PC-9 (cell line): ENCODE measurements around the gene AQP3. TPM values are rescaled to one million over a fixed set of nuclear protein-coding genes. Genes with fewer than 3 reads are reported as not detected.

ENCODE experiments used
- BruUV-seq: library from RNA; stranded (reverse); fragments of 400-500 nt; replicated peaks from 2 replicates; lab custom pipeline; 2021; lab: Mats Ljungman, UMichigan
- CTCF ChIA-PET: fragments of 300-600 bp; sonication (Branson Sonifier 250); formaldehyde crosslinking; loops from one replicate; lab custom pipeline; 2022; ENCODE audit warnings: antibody characterized with exemption; lab: Charles Lee
- POLR2A ChIA-PET: fragments of 300-600 bp; sonication (Branson Sonifier 250); formaldehyde crosslinking; loops from one replicate; lab custom pipeline; 2022; ENCODE audit warnings: antibody characterized with exemption; ENCODE audit not compliant: unreplicated experiment; lab: Charles Lee
- DNase-seq, 2 experiments: peaks; one replicate each; pipeline versions ENCODE4 v3.0.0 to v3.0.0-alpha.2; 2015 to 2022; ENCODE audit warnings: mixed read lengths in 1 of 2
- H2AFZ ChIP-seq: fragments of 200-600 bp; sonication (generic); 2 replicates; pipeline ENCODE4 v1.8.1; 2017; ENCODE audit warnings: antibody characterized with exemption
- H3F3A ChIP-seq: fragments of 200-600 bp; sonication (generic); 2 replicates; pipeline ENCODE4 v1.8.1; 2017; ENCODE audit warnings: antibody characterized with exemption, mild to moderate bottlenecking, low read depth; ENCODE audit not compliant: insufficient read depth
- H3K27ac ChIP-seq: fragments of 200-600 bp; sonication (generic); 2 replicates; pipeline ENCODE4 v1.6.1; 2016; ENCODE audit warnings: mixed run types
- H3K27me3 ChIP-seq: fragments of 200-600 bp; sonication (generic); 2 replicates; pipeline ENCODE4 v1.6.1; 2016; ENCODE audit warnings: low read depth, mixed run types; ENCODE audit not compliant: insufficient read depth
- H3K36me3 ChIP-seq: fragments of 200-600 bp; sonication (generic); 2 replicates; pipeline ENCODE4 v1.6.1; 2016; ENCODE audit warnings: low read depth, mixed run types
- H3K4me1 ChIP-seq: fragments of 200-600 bp; sonication (generic); replicated peaks from 2 replicates; pipeline ENCODE4 v1.6.1; 2016; ENCODE audit warnings: mixed run types; ENCODE audit not compliant: insufficient read depth
- H3K4me2 ChIP-seq: fragments of 200-600 bp; sonication (generic); 2 replicates; pipeline ENCODE4 v1.6.1; 2017; ENCODE audit warnings: mixed run types
- H3K4me3 ChIP-seq: fragments of 200-600 bp; sonication (generic); 2 replicates; pipeline ENCODE4 v1.6.1; 2016; ENCODE audit warnings: mixed run types
- H3K79me2 ChIP-seq: fragments of 200-600 bp; sonication (generic); 2 replicates; pipeline ENCODE4 v1.6.1; 2017; ENCODE audit warnings: low read depth, mixed run types
- H3K9me2 ChIP-seq: fragments of 200-600 bp; sonication (generic); 2 replicates; pipeline ENCODE4 v1.8.1; 2017; ENCODE audit warnings: mild to moderate bottlenecking; ENCODE audit not compliant: insufficient read depth
- H3K9me3 ChIP-seq: fragments of 200-600 bp; sonication (generic); 2 replicates; pipeline ENCODE4 v1.8.1; 2016; ENCODE audit warnings: low read depth; ENCODE audit not compliant: insufficient read depth
- H4K20me1 ChIP-seq: fragments of 200-600 bp; sonication (generic); 2 replicates; pipeline ENCODE4 v1.8.1; 2017; ENCODE audit not compliant: insufficient read depth
- EZH2 ChIP-seq: fragments of 200-600 bp; sonication (generic); IDR thresholded peaks from 2 replicates; pipeline ENCODE4 v1.8.0; 2017; ENCODE audit warnings: antibody characterized with exemption, low read depth
- intact Hi-C: fragments of 100-400 bp; cut with micrococcal nuclease; formaldehyde crosslinking; loops from one replicate; pipeline ENCODE4 v1.10.0; 2022; ENCODE audit not compliant: unreplicated experiment
- total RNA-seq: library from RNA; stranded (reverse); gene quantifications from 2 replicates; pipeline ENCODE4 v1.2.3, GENCODE V29; 2021
- TF ChIP-seq, protein P1 (sequence below): fragments of 200-600 bp; sonication (generic); conservative IDR thresholded peaks from 2 replicates; pipeline ENCODE4 v1.6.1; 2017; ENCODE audit warnings: mixed run types, antibody characterized with exemption, mild to moderate bottlenecking, moderate library complexity

The AQP3 gene
- total RNA-seq, 1 experiment from 2014 or later, result 9.9 TPM

DNA sequence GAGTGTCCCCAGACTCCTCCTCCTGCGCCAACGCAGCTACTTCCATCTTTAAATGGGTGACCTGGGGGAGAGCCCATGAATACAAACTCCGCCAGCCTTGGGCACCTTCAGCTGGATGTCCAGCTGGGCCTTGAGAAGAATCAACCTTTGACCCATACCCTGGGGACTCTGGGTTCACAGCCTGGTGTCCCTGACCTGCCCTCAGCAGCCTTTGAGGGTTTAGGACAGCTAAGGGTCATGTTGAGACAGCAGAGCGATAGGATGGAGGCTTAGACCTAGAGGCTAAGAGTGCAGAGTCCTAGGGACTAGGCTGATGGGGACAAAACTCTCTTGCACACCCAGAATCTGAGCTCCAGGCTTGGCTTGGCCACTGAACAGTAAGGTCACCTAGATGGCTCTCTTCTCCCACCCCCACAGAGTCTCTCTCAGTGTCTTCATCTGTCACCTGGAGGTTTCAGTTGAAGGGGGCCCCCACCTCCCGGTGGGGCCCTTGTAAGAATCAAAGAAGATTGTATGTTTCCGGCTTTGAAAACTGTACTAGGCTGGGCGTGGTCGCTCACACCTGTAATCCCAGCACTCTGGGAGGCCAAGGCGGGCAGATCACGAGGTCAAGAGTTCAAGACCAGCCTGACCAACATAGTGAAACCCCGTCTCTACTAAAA is 6.7 kb upstream of the AQP3 start:
- no peak for DNase-seq
- no peaks in the 10 kb centered on the region for H3K9me3 ChIP-seq
- no peak overlapping the region for H2AFZ ChIP-seq
- intact Hi-C loops, result loop anchor here (5.0 kb wide), 1 partner anchor 37 kb away; no protein-coding TSS in a partner anchor
- no TSS peak for BruUV-seq
- no peaks in the 10 kb centered on the region for H3K79me2 ChIP-seq
- no peaks in the 10 kb centered on the region for H4K20me1 ChIP-seq
- TF ChIP-seq, protein P1, sequence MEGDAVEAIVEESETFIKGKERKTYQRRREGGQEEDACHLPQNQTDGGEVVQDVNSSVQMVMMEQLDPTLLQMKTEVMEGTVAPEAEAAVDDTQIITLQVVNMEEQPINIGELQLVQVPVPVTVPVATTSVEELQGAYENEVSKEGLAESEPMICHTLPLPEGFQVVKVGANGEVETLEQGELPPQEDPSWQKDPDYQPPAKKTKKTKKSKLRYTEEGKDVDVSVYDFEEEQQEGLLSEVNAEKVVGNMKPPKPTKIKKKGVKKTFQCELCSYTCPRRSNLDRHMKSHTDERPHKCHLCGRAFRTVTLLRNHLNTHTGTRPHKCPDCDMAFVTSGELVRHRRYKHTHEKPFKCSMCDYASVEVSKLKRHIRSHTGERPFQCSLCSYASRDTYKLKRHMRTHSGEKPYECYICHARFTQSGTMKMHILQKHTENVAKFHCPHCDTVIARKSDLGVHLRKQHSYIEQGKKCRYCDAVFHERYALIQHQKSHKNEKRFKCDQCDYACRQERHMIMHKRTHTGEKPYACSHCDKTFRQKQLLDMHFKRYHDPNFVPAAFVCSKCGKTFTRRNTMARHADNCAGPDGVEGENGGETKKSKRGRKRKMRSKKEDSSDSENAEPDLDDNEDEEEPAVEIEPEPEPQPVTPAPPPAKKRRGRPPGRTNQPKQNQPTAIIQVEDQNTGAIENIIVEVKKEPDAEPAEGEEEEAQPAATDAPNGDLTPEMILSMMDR, result no peak
- TF ChIP-seq EZH2, result no peak
- ChIA-PET CTCF (no interaction called here), POLR2A (no interaction called here)
- H3K27me3 ChIP-seq, result no peaks in the 10 kb centered on the region
- peaks cover 5% of the 10 kb centered on the region; the same call in 1 of the 2 replicates for H3F3A ChIP-seq
- H3K4me3 ChIP-seq, result no peak overlapping the region
- no peaks in the 10 kb centered on the region for H3K9me2 ChIP-seq
- no peaks in the 10 kb centered on the region for H3K36me3 ChIP-seq
- no peak overlapping the region for H3K27ac ChIP-seq
- H3K4me1 ChIP-seq, result peaks cover 36% of the 10 kb centered on the region
- H3K4me2 ChIP-seq, result no peak overlapping the region

GRCh38 chr9:33453286-33453860 is 6.0 kb upstream of the AQP3 start:
- Histone ChIP-seq H3K9me3 (no peaks in the 10 kb centered on the region), H3K4me1 (peaks cover 30% of the 10 kb centered on the region), H3K4me2 (peak overlapping the region; percentile 51), H3K36me3 (no peaks in the 10 kb centered on the region), H2AFZ (no peak overlapping the region), H3K79me2 (no peaks in the 10 kb centered on the region), H3K4me3 (no peak overlapping the region), H3K27ac (peak overlapping the region; percentile 44), H4K20me1 (no peaks in the 10 kb centered on the region), H3F3A (no peaks in the 10 kb centered on the region), H3K9me2 (no peaks in the 10 kb centered on the region), H3K27me3 (no peaks in the 10 kb centered on the region)
- no TSS peak for BruUV-seq
- intact Hi-C loops, result loop anchor here (5.0 kb wide), 1 partner anchor 36 kb away; no protein-coding TSS in a partner anchor
- peak in 1 of 2 experiments; percentile 36 for DNase-seq
- POLR2A ChIA-PET, result interaction anchor here (0.7 kb wide), 1 partner anchor 13 kb away, joined by 3 read pairs; no protein-coding TSS in a partner anchor
- TF ChIP-seq, protein P1, result no peak
- TF ChIP-seq EZH2, result no peak
- CTCF ChIA-PET, result interaction anchor here (0.6 to 1.8 kb wide), 14 partner anchors 10 to 595 kb away, joined by 3 to 13 read pairs (median 5); partner anchors contain the start of genes NFX1 and NOL6

DNA sequence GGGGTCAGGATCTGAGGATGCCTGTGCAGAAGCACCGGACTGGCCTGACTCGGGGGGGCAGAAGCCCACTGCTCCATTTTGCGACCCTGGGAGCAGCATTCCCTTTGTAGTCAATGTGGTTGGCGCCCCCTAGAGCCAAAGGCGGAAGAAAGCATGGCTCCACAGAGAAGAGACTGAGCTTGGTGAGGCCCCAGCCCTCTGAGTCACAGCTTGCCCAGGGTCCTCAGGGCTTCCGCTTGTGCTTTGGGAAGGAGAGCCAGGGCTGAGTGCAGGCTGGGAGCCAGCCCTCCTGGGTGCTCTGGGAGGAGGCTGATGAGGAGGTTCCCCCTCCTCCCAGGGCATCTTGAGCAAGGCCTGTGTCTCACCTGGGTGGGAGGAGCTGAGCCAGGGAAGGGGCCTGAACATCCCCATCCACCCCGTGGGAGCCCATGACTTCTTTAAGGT is 5.5 kb upstream of the AQP3 start:
- Histone ChIP-seq H3K79me2 (no peaks in the 10 kb centered on the region), H3K36me3 (no peaks in the 10 kb centered on the region), H3K4me3 (no peak overlapping the region), H4K20me1 (no peaks in the 10 kb centered on the region), H3K27ac (peak overlapping the region; percentile 44), H3K9me3 (no peaks in the 10 kb centered on the region), H3F3A (no peaks in the 10 kb centered on the region), H3K27me3 (no peaks in the 10 kb centered on the region), H2AFZ (no peak overlapping the region), H3K4me1 (peaks cover 25% of the 10 kb centered on the region), H3K9me2 (no peaks in the 10 kb centered on the region), H3K4me2 (peak overlapping the region; percentile 51)
- peak; percentile 72 to 85 for DNase-seq
- CTCF ChIA-PET, result interaction anchor here (0.6 to 1.8 kb wide), 14 partner anchors 10 to 595 kb away, joined by 3 to 13 read pairs (median 5); partner anchors contain the start of genes NFX1 and NOL6
- POLR2A ChIA-PET, result interaction anchor here (0.7 kb wide), 1 partner anchor 13 kb away, joined by 3 read pairs; no protein-coding TSS in a partner anchor
- intact Hi-C loops, result loop anchor here (5.0 kb wide), 1 partner anchor 36 kb away; no protein-coding TSS in a partner anchor
- TF ChIP-seq EZH2, result no peak
- TF ChIP-seq, protein P1, result peak; percentile 86
- no TSS peak for BruUV-seq
